Activated T-cell treated with anti-CD3 and anti-CD28 coated beads, Interleukin-2, amount 50 U/mL, for 4 hours (primary cell): ENCODE data around the gene HDAC4. TPM values are rescaled to one million over a fixed set of nuclear protein-coding genes. Genes with fewer than 3 reads are reported as not detected.

Source experiments
- ATAC-seq, 2 donors: fragments of 200-7000 bp; cut with Tn5 transposase; one replicate each; pipeline ENCODE4 v1.10.0; 2021
- DNase-seq: peaks from one replicate; pipeline ENCODE4 v3.0.0-alpha.2; 2020
- H3K27me3 Mint-ChIP-seq: one replicate; pipeline ENCODE4 v1.8.0; 2021; ENCODE audit warnings: low read depth, mixed read lengths
- H3K36me3 Mint-ChIP-seq: one replicate; pipeline ENCODE4 v1.8.0; 2022; ENCODE audit warnings: mixed read lengths; ENCODE audit not compliant: insufficient read depth
- H3K4me1 Mint-ChIP-seq: one replicate; pipeline ENCODE4 v1.8.0; 2021; ENCODE audit warnings: low read depth, mixed read lengths
- H3K4me3 Mint-ChIP-seq: one replicate; pipeline ENCODE4 v1.8.0; 2021; ENCODE audit warnings: mild to moderate bottlenecking, moderate library complexity, mixed read lengths
- H3K9me3 Mint-ChIP-seq: one replicate; pipeline ENCODE4 v1.8.0; 2021; ENCODE audit warnings: mixed read lengths
- total RNA-seq, 3 donors: library from RNA; stranded (reverse); gene quantifications; one replicate each; pipeline ENCODE4 v1.2.1, GENCODE V29; 2021

The HDAC4 gene
- total RNA-seq, 3 donors from 2014 or later: 30.4 to 34.1 (median 31.9) TPM

DNA sequence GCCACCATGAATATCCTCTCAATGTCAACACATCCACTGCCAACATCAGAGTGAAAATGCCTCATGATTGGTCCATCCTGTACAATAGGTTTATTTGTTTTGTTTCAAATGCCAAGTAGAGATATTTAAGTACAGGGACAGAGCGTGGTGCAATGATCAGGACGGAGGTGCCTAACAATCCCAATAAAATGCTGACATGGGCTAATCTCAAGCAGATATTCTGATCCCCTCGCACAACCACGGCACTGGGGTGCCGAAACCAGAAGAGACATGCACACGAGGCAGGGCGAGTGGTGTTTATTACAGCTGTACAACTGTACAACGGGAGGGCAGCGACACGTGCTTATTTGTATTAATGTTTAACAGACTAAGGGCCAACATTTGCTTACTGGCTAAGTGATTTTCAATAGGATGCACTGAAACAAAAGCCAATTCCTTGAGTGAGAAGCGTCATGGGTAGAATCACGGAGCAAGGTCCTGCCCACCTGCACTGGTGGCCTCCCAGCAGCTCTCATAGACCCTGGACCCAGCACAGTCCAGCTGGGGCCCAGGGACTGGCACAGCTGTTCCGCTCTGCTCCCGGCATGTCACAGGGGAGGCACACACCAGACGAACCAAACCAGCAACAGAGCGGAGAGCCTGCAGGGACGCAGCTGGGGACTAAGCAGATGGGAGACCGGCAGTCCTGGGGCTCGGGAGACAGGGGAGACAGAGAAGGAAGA is 101.4 kb downstream of the HDAC4 start:
- Mint-ChIP-seq H3K36me3 (peaks cover 1% of the 10 kb centered on the region), H3K9me3 (no peaks in the 10 kb centered on the region), H3K4me3 (peak overlapping the region; percentile 45), H3K27me3 (no peaks in the 10 kb centered on the region), H3K4me1 (peaks cover 74% of the 10 kb centered on the region)
- ATAC-seq (no peak), DNase-seq (no peak)

DNA sequence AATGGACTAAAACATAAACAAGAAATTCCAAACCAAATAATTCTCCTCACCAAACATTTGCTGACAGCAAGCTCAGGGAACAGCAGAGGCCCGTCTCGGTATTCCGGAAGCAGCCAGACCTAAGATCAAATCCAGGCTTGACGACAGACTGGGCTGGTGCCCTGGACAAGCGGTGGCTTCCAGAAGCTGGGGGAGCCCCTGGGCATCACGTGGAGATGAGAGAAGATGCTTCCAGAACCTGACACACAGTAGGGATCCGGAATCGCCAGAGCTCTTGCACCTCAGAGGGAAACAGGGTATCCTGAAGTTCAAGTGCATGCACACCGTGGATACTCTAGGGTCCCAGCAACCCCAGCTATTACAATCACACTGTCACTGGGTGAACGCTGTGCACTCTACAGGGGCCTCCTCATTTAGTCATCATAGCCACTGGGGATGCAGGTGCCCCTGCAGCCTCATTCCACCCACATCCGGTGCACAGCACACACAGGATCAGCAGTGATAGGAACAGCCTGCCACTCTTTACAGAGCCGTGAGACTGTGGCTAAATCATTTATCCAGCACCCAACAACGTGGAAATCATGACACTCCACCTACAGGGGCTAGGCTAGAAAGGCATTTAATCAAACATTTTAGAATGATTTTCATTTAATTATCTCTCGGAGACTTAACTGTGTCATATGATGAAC is 102.6 kb downstream of the HDAC4 start:
- peaks cover 6% of the 10 kb centered on the region for H3K36me3 Mint-ChIP-seq
- no peaks in the 10 kb centered on the region for H3K27me3 Mint-ChIP-seq
- ATAC-seq (peak; percentile 85 to 91), DNase-seq (peak; percentile 65)
- H3K4me3 Mint-ChIP-seq: peak overlapping the region; percentile 80
- no peaks in the 10 kb centered on the region for H3K9me3 Mint-ChIP-seq
- H3K4me1 Mint-ChIP-seq: peaks cover 73% of the 10 kb centered on the region

DNA sequence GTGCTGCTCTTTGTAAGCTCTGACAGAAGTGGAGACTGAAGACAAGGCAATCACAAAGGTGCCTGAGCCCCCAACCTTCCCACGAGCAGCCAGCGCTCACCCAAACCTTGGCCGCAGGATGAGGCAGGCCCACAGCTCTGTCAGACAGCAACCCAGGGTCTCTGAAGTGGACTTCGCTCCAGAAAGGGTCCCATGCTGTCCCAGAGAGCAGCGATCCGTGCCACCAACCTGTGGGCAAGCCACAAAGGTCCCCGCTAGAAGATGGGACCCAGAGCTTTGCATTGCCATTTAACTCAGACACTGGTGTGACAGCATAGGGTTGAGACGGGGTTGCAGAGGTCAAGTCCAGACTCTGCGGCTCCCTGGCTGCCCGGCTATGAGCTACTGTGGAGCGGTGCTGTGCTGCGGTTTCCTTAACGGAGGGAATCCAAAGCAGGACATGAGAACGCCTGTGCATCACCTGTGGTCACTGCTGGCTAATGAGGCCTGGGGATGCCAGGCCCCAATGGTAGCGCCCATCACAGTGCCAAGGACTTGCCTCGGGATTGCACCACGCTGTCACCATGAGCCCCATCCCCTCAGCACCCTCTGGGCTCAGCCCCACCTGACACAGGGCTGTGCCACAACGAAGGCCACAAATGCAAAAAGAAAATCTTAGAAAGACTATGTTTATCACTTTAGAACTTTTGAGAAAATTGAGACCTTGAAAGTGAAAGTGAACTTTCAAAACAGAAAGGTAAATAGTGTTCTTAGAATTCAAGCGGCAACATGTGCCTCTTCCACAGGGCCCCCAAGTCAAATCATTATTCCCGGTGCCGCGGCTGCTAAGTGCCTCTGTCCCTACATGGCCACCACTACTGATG is 103.4 kb downstream of the HDAC4 start:
- H3K4me1 Mint-ChIP-seq: peaks cover 72% of the 10 kb centered on the region
- DNase-seq (no peak), ATAC-seq (peak in 1 of 2 donors; percentile 9)
- H3K9me3 Mint-ChIP-seq: no peaks in the 10 kb centered on the region
- no peaks in the 10 kb centered on the region for H3K27me3 Mint-ChIP-seq
- peak overlapping the region; percentile 80 for H3K4me3 Mint-ChIP-seq
- peaks cover 6% of the 10 kb centered on the region for H3K36me3 Mint-ChIP-seq

DNA sequence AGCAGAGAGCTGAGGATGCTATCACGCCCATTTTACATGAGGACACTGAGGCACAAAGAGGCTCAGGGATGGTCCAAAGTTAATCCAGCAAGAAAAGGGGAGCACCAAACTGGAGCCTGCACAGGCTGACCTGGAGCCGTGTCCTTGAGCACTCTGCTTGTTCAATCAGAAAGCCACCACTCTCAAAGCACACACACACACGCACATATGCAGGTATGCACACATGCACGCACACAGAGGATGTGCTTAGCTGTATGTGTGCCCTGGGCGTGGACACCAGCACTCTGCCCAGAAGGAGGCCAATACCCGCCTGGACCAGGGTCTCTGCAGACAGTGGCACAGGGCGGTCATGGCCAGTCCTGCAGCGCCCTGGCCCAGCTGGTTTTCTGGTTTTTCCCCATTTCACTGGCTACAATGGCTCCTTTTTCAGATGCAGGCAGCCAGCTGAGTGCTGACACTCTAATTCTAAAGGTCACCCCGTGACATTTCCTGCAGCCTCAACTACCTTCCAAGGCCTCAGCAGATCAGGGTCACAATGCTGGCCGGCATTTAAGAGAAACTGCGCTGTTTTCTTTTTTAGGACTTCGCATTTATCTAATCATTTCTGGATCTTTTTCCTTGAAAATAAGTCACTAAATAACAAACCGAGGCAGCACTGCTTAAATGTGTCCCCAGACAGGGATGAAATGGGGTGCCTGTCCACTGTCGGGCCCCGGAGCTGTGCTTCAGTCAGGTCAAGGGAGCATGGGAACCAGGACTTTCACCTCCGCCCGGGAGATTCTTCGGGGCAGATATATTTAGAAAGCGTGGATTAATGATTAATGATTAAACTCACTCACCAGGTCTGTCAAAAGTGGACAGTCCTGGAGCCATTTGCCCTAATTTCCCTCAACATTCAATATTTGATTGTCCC is 104.5 kb downstream of the HDAC4 start:
- Mint-ChIP-seq H3K4me3 (peak overlapping the region; percentile 65), H3K4me1 (peaks cover 66% of the 10 kb centered on the region), H3K36me3 (peaks cover 6% of the 10 kb centered on the region), H3K27me3 (no peaks in the 10 kb centered on the region), H3K9me3 (no peaks in the 10 kb centered on the region)
- DNase-seq (no peak), ATAC-seq (no peak)

DNA sequence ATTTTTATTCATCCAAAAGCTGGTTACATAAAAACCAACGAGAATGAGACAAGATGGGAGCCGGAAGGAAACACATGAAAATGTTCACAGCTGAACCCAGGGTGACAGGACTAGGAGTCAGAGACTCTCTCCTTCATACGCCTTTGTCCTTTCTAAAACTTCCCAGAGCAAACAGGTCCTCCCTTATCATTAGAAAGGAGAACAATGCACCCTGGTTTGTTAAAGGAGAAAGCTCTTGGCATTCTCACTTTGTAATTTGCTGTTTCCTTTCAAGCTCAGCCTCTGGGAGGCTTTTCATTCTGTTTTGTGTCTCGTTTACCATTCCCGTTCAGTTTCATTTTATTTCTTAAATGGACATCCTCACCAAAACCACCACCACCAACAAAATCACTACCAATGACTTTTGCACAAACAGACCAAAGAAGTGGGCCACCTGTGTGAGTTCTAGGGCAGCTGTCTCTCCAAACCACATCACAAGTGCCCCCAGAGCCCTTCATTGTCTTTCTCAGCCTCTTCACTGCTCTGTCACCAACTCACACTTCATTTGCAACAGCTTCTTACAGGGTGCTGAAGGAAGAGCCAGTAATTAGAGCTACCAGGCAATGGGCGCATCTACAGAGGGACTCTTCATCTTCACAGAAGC is 105.3 kb downstream of the HDAC4 start:
- Mint-ChIP-seq H3K4me3 (peak overlapping the region; percentile 65), H3K4me1 (peaks cover 68% of the 10 kb centered on the region), H3K9me3 (no peaks in the 10 kb centered on the region), H3K27me3 (no peaks in the 10 kb centered on the region), H3K36me3 (peaks cover 6% of the 10 kb centered on the region)
- ATAC-seq (peak; percentile 10 to 12), DNase-seq (no peak)

DNA sequence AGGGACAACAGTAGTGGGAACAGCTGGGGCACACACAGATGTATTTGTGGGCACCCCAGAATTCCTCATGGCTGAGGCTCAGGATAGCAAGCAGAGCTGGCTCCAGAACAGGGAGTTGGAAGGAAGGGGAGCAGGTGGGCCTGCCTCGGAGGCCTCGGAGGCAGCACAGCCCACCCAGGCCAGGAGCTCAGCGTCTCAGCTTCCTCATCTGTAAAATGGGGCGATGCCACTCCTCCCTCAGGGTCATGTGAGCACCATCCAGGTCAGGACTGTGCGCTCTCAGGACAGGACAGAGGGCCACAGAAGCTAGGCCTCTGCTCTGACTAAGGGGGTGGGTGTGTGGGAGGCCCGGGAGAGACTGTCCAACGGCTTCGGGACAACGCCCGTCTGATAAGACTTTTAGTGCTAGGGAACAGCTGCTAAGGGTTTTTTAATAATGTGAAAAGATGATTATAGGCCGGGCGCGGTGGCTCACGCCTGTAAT is 106.2 kb downstream of the HDAC4 start:
- Mint-ChIP-seq H3K27me3 (no peaks in the 10 kb centered on the region), H3K36me3 (peaks cover 6% of the 10 kb centered on the region), H3K4me3 (peak overlapping the region; percentile 82), H3K9me3 (no peaks in the 10 kb centered on the region), H3K4me1 (peaks cover 75% of the 10 kb centered on the region)
- DNase-seq (no peak), ATAC-seq (no peak)

DNA sequence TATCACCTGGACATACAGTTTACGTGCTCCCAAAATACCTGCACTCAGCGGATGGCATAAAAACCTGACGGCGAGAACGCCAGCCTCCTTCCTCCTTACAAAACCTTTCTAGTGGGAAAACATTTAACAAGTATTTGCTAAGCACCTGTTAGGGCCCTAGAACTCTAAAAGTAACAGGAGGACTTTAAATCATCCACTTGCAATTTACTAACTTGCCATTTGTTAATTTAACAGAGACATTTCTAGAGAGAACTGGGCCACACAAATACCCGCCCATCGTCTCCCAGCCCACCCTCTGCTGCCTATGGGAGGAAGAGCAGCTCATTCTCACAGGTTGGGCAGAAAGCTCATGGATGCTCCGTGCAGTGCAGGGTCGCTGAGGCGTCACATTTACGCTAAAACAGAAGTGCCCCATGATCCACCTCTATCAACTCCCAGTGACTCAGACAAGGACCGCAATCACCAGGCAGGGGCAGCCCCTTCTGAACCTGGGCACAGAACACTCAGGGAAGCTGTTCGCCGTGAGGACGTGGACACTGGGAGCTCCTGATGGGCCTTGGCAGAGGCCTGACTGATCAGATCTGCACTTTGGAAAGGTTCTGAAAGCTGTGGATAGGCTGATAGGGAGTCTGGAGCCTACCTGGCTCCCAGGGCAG is 106.9 kb downstream of the HDAC4 start:
- DNase-seq: peak; percentile 54
- Mint-ChIP-seq H3K4me3 (peak overlapping the region; percentile 82), H3K4me1 (peaks cover 77% of the 10 kb centered on the region), H3K9me3 (no peaks in the 10 kb centered on the region), H3K27me3 (no peaks in the 10 kb centered on the region), H3K36me3 (peaks cover 6% of the 10 kb centered on the region)
- peak; percentile 62 to 67 for ATAC-seq

DNA sequence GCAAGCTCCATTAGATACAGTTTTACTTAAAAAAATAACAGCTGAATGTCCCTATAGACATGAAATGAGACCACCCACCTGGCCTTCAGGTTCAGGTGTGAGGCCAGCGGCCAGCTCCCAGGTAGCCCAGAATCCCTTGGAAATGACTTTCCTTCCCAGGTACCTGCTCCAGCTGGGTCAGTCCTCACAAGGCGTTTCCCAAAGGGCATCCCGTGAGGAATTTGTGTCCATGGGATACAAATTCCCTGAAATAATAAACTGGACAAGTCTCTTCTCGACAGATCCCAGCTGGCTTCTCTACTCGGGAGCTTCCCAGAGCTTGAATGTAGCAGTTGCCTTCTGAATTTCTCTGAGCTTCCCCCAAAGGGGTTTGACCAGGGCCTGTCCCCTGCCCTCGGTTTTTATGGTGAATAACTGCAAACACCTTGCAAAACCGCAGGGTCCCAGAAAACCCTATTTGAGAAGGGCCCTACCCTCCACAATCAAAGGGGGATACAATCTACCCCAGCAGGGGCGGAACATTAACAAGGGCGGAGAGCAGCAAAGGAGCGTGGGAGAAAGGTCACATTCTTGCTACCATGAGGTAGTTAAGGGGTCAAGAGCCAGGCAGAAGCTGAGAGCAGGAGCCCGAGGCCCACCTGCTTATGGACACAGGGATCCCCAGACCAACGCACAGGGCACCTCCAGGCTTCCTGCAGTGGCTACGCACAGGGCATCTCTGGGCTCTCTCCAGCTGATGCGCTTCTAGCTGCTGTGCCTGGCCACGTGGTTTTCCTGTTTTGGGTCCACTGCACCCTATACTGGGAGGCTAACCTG is 107.7 kb downstream of the HDAC4 start:
- H3K27me3 Mint-ChIP-seq: no peaks in the 10 kb centered on the region
- peaks cover 6% of the 10 kb centered on the region for H3K36me3 Mint-ChIP-seq
- H3K9me3 Mint-ChIP-seq: no peaks in the 10 kb centered on the region
- peaks cover 77% of the 10 kb centered on the region for H3K4me1 Mint-ChIP-seq
- ATAC-seq (no peak), DNase-seq (no peak)
- no peak overlapping the region for H3K4me3 Mint-ChIP-seq

DNA sequence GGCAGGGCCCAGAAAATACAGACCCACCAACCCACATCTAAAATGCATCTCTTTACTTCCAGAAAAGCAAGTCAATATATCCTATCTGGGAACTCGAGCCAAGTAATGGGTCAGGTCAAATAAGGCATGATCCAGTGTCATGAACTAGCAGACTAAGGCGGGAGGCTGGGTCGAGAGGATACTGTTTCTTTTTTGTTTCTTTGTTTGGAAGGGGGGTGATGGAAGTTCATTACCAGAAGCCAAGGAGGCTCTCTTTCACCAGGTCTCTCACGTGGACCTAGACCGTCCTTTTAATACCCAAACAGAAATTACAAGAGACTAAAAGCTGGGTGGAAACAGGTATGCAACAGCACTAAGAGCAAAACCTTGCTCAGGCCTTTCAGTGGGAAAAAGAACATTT is 108.3 kb downstream of the HDAC4 start:
- ATAC-seq (no peak), DNase-seq (no peak)
- Mint-ChIP-seq H3K36me3 (peaks cover 6% of the 10 kb centered on the region), H3K4me3 (no peak overlapping the region), H3K27me3 (no peaks in the 10 kb centered on the region), H3K9me3 (no peaks in the 10 kb centered on the region), H3K4me1 (peaks cover 77% of the 10 kb centered on the region)

DNA sequence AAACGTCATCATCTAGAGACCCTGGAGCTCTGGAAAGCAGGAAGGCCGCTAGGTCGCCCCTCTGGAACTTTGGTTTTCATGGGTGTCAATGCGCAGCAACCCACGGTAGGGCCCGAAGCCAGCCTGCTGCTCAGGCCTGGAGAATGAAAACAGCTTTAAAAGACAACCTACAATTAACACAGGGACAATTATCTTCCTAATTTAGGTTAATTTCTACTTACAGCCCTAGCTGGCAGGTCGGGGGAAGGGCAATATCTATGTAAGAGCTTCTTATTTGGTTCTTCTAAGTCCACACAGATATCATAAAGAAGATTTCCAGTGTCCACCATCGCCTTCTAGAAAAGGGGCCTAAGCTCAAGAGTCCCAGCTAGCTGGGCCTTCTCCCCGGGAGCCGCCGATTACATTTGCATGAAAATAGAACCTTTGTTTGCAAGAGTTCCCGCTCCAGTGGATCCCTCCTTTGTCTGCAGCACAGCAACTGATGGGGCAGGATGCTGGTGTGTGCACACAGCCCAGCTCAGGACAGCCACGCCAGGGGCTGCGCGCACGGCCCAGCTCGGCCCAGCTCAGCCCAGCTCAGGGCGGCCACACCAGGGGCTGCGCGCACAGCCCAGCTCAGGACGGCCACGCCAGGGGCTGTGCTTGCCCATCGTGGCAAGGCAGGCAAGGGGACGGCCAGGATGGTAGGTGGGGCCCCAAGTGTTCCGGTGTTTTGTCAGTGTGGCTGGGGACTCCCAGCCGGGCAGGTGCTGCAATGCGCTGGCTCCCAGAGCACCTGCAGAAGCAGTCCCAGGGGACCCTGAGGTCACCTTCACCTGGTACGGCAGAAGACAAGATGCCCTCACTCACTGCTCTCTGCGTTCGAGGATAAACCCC is 109.1 kb downstream of the HDAC4 start:
- no peak for DNase-seq
- Mint-ChIP-seq H3K4me1 (peaks cover 78% of the 10 kb centered on the region), H3K27me3 (no peaks in the 10 kb centered on the region), H3K36me3 (peaks cover 11% of the 10 kb centered on the region), H3K4me3 (no peak overlapping the region), H3K9me3 (no peaks in the 10 kb centered on the region)
- ATAC-seq: no peak

DNA sequence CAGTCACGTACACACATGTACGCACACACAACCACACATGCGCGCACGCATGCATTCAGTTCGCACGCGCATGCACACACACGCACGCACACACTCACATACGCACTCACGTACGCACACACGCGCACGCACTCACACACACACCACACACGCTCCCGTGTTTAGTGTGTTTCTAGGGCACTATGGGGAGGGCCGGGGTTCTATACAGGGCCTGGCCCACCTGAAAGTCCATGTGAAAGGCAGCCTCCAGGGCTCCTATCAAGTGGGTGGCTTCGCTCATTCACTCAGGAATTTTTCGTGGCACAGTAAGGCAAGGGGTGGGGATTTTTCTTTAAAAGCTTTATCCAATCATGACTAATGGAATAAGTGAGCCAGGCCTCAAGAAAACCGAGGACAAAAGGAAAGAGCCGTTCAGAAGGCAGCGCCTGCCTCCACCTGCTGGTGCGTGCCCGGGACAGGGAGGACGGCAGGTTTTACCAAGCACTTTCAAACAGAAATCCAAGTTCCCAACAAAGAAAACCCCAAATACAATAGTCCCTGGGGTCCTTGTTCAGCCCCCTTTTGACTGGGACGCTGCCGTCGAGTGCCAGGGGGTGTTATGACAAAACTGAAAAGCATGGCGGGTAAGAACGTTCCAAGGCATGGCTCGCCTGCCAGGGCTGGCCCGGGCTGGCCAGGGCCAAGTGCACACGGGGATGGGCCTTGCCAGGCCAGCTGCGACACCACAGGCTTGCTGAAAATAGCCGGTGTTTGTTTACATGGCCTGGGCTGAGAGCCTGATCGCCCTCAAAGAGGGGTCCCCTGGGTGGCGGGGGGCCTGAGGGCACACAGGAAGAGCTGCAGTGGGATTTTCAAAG is 110.0 kb downstream of the HDAC4 start:
- Mint-ChIP-seq H3K9me3 (no peaks in the 10 kb centered on the region), H3K36me3 (peaks cover 17% of the 10 kb centered on the region), H3K4me3 (no peak overlapping the region), H3K4me1 (peaks cover 78% of the 10 kb centered on the region), H3K27me3 (no peaks in the 10 kb centered on the region)
- DNase-seq: no peak
- no peak for ATAC-seq
